Measurements from ENCODE around the gene MRTFA. TPM values are rescaled to one million over a fixed set of nuclear protein-coding genes. Genes with fewer than 3 reads are reported as not detected.

The MRTFA gene
- total and polyA plus RNA-seq, 9 of the 15 experiments (the other 6 are each of a cell fraction or from before 2014, with no cell fraction given) = 0.84 to 21.1 (median 3.7) TPM

GRCh38 chr22:40499209-40499623 lies 137.3 kb downstream of the MRTFA start (continued):
- TF ChIP-seq FIP1L1 (IDR thresholded peaks at IDR 0.05; ENCODE audit: low read depth, low read length, poor library complexity, severe bottlenecking) (no peak), ZNF583 (CRISPR knock-in tag; IDR thresholded peaks at IDR 0.05) (no peak), YY1 (IDR thresholded peaks at IDR 0.05; ENCODE audit: borderline replicate concordance in 1 of 3, control insufficient read depth in 1 of 3, extremely low read depth in 1 of 3, insufficient read depth in 3 of 3, insufficient read length in 1 of 3, insufficient replicate concordance in 2 of 3, low read depth in 1 of 3, low read length in 2 of 3) (no peak), ZNF75A (CRISPR knock-in tag; IDR thresholded peaks at IDR 0.05) (no peak), NCOA2 (IDR thresholded peaks at IDR 0.05; ENCODE audit: partially characterized antibody in 2 of 2) (no peak), ZNF77 (CRISPR knock-in tag; IDR thresholded peaks at IDR 0.05) (no peak), HMGXB4 (CRISPR knock-in tag; IDR thresholded peaks at IDR 0.05) (no peak), DIDO1 (tag; IDR thresholded peaks at IDR 0.05; ENCODE audit: low read depth) (no peak), MAFG (tag; conservative IDR thresholded peaks at IDR 0.05) (no peak), NELFE (IDR thresholded peaks at IDR 0.05; ENCODE audit: insufficient read depth, insufficient read length) (no peak), STAT5B (CRISPR knock-in tag; IDR thresholded peaks at IDR 0.05) (no peak), ZNF408 (CRISPR knock-in tag; IDR thresholded peaks at IDR 0.05; ENCODE audit: low read depth) (no peak), SRSF3 (IDR thresholded peaks at IDR 0.05; ENCODE audit: insufficient read depth, low read length) (no peak), CBFB (CRISPR knock-in tag; IDR thresholded peaks at IDR 0.05) (no peak), ZNF609 (CRISPR knock-in tag; IDR thresholded peaks at IDR 0.05; ENCODE audit: borderline replicate concordance) (no peak), NR4A1 (CRISPR knock-in tag; IDR thresholded peaks at IDR 0.05) (no peak), NR4A1 (tag; IDR thresholded peaks at IDR 0.05) (no peak), MLLT1 (IDR thresholded peaks at IDR 0.05) (0 out of 4 replicates have a peak, but pooled peaks of 1 of the 2 experiments have one; percentile 53), CBFA2T3 (IDR thresholded peaks at IDR 0.05) (peak; percentile 91), NFIX (CRISPR knock-in tag; IDR thresholded peaks at IDR 0.05; ENCODE audit: low read depth) (no peak), SRF (CRISPR knock-in tag; IDR thresholded peaks at IDR 0.05) (no peak), NBN (IDR thresholded peaks at IDR 0.05; ENCODE audit: low read depth) (peak; percentile 67; the same call in 1 of the 2 replicates)
